ENCODE measurements around the gene HAUS6. TPM values are rescaled to one million over a fixed set of nuclear protein-coding genes. Genes with fewer than 3 reads are reported as not detected.
"Not testable (repeated sequence)": the region's sequence is repeated elsewhere in the genome, so short reads cannot be mapped to it uniquely, and the experiment has no call there.

HAUS6 gene
- total and polyA plus RNA-seq, 11 donors = 1.7 to 8.8 (median 5.9) TPM

GRCh38 chr9:19023078-19023477, 79.6 kb downstream of the HAUS6 start:
- Histone ChIP-seq H3K27me3 (no peaks in the 10 kb centered on the region), H3K4me3 (no peak overlapping the region), H3K36me3 (no peaks in the 10 kb centered on the region), H3K4me1 (no peaks in the 10 kb centered on the region), H3K9me3 (no peaks in the 10 kb centered on the region), H3K27ac (no peak overlapping the region)
- TF ChIP-seq POLR2A (IDR thresholded peaks at IDR 0.05) = no peak
- TF ChIP-seq, protein P1, sequence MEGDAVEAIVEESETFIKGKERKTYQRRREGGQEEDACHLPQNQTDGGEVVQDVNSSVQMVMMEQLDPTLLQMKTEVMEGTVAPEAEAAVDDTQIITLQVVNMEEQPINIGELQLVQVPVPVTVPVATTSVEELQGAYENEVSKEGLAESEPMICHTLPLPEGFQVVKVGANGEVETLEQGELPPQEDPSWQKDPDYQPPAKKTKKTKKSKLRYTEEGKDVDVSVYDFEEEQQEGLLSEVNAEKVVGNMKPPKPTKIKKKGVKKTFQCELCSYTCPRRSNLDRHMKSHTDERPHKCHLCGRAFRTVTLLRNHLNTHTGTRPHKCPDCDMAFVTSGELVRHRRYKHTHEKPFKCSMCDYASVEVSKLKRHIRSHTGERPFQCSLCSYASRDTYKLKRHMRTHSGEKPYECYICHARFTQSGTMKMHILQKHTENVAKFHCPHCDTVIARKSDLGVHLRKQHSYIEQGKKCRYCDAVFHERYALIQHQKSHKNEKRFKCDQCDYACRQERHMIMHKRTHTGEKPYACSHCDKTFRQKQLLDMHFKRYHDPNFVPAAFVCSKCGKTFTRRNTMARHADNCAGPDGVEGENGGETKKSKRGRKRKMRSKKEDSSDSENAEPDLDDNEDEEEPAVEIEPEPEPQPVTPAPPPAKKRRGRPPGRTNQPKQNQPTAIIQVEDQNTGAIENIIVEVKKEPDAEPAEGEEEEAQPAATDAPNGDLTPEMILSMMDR (IDR thresholded peaks at IDR 0.05) = no peak
- intact Hi-C loops (cut with DNase I) = loop anchor here in 6 of 10 donors (10.0 kb wide), 5 partner anchors 158 to 1208 kb away; no protein-coding TSS in a partner anchor
- WGBS, 4 donors = 84 to 89% (median 88%) methylated on average over 5 of the region's 5 CpGs
- ATAC-seq = no peak
- DNase-seq = no peak

DNA sequence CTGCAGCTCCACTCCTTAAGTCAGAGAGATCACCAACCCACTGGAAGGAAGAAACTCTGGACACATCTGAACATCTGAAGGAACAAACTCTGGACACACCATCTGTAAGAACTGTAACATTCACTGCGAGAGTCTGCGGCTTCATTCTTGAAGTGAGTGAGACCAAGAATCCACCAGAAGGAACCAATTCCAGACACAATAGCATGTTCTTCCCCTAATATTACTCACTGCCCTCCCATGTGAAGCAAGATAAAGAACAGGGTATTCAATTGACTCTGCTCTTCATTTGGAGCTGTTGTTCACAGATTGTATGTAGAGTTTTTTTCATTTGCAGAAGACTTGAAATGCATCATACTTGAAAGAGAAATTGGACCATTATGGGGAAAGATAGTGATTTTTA, 80.5 kb downstream of the HAUS6 start:
- no peak for TF ChIP-seq POLR2A (IDR thresholded peaks at IDR 0.05)
- TF ChIP-seq, protein P1 (IDR thresholded peaks at IDR 0.05) = no peak
- Histone ChIP-seq H3K4me1 (no peaks in the 10 kb centered on the region), H3K4me3 (no peak overlapping the region), H3K9me3 (no peaks in the 10 kb centered on the region), H3K27ac (no peak overlapping the region), H3K27me3 (no peaks in the 10 kb centered on the region), H3K36me3 (no peaks in the 10 kb centered on the region)
- ATAC-seq = no peak
- no peak for DNase-seq
- intact Hi-C loops (cut with DNase I) = loop anchor here in 6 of 10 donors (10.0 kb wide), 5 partner anchors 157 to 1207 kb away; no protein-coding TSS in a partner anchor
- WGBS, 4 donors = 93 to 100% (median 97%) methylated on average over 2 of the region's 2 CpGs

DNA sequence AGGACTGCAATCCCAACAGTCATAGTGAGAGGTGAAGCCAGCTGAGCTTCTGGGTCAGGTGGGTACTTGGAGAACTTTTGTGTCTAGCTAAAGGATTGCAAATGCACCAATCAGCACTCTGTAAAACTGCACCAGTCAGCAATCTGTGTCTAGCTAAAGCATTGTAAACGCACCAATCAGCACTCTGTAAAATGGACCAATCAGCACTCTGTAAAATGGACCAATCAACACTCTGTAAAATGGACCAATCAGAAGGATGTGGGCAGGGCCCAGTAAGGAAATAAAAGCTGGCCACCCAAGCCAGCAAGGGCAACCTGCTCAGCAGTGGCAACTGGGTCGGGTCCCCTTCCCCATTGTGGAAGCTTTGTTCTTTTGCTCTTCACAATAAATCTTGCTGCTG, 81.1 kb downstream of the HAUS6 start:
- WGBS, 4 donors = 95 to 98% (median 96%) methylated on average over 2 of the region's 2 CpGs
- not testable (repeated sequence) for ATAC-seq, H3K36me3 ChIP-seq, H3K27me3 ChIP-seq, H3K27ac ChIP-seq, H3K9me3 ChIP-seq, H3K4me3 ChIP-seq, DNase-seq, H3K4me1 ChIP-seq
- intact Hi-C loops (cut with DNase I) = loop anchor here in 6 of 10 donors (10.0 kb wide), 5 partner anchors 157 to 1207 kb away; no protein-coding TSS in a partner anchor

DNA sequence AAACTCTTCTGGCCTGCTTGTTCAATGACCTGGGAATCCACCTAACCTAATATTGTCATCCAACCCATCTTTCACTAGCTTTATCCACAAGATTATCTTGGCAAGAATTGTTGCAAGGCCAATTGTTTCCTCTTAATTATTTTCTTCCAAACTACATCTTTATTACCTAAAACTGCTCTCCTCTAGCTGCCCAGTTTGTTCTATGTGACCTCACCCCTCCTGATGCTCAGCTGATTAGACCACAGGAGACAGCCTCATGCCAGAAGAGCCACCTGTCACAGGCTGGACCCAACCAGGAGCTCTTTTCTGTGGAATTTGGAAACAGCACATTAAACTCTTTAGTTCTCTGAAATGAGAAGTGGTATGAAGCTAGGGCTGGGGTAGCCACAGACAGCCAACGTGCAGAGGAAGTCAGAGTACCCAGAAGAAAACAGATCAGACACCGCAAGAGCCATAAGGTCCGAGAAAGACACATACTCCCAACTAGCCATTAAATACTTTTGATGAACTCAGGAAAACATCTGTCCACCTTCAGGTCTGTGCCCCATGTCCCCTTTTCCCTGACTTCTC, 81.7 kb downstream of the HAUS6 start:
- H3K4me3 ChIP-seq = no peak overlapping the region
- DNase-seq (no peak), ATAC-seq (no peak)
- TF ChIP-seq, protein P1 (IDR thresholded peaks at IDR 0.05) = no peak
- no peak for TF ChIP-seq POLR2A (IDR thresholded peaks at IDR 0.05)
- no peaks in the 10 kb centered on the region for H3K9me3 ChIP-seq
- intact Hi-C loops (cut with DNase I) = loop anchor here in 6 of 10 donors (10.0 kb wide), 5 partner anchors 156 to 1206 kb away; no protein-coding TSS in a partner anchor
- no peaks in the 10 kb centered on the region for H3K4me1 ChIP-seq
- 84 to 92% (median 85%) methylated on average over 3 of the region's 3 CpGs for WGBS, 4 donors
- no peak overlapping the region for H3K27ac ChIP-seq
- H3K27me3 ChIP-seq = no peaks in the 10 kb centered on the region
- no peaks in the 10 kb centered on the region for H3K36me3 ChIP-seq

DNA sequence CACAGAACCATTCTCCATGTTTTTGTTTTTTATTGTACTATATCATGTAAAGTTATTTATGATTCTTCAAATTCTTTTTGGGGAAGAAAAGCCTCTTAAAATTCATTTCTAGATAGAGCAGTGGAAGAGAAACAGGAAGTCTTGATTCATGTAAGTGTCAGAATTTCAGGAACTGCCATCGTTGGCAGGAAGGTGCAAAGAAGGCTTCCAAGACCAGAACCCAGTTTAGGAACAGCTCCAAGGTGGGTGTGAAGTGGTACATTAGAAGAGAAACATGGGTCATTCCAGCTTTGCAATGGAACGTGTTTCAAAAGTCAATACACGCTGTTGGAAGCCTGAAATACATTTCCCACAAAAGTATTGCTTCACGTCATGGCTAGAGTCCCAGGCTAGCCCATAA, 84.5 kb downstream of the HAUS6 start:
- H3K4me1 ChIP-seq = peaks cover 0 to 2% (median 0%) of the 10 kb centered on the region in 12 donors
- intact Hi-C loops (cut with DNase I) = loop anchor here in 4 of 10 donors (10.0 kb wide), 3 partner anchors 513 to 583 kb away; no protein-coding TSS in a partner anchor
- H3K27ac ChIP-seq = no peak overlapping the region
- no peaks in the 10 kb centered on the region for H3K9me3 ChIP-seq
- WGBS, 4 donors = 59 to 76% (median 67%) methylated on average over 4 of the region's 4 CpGs
- ATAC-seq (no peak), DNase-seq (no peak)
- H3K36me3 ChIP-seq = no peaks in the 10 kb centered on the region
- H3K27me3 ChIP-seq = no peaks in the 10 kb centered on the region
- no peak overlapping the region for H3K4me3 ChIP-seq
- TF ChIP-seq, protein P1 (IDR thresholded peaks at IDR 0.05) = no peak
- no peak for TF ChIP-seq POLR2A (IDR thresholded peaks at IDR 0.05)
